Measurements from ENCODE around the gene ZNF888.

GRCh38 chr19:52896431-52897137, 26.6 kb downstream of the ZNF888 start:
- TF ChIP-seq, protein P1, sequence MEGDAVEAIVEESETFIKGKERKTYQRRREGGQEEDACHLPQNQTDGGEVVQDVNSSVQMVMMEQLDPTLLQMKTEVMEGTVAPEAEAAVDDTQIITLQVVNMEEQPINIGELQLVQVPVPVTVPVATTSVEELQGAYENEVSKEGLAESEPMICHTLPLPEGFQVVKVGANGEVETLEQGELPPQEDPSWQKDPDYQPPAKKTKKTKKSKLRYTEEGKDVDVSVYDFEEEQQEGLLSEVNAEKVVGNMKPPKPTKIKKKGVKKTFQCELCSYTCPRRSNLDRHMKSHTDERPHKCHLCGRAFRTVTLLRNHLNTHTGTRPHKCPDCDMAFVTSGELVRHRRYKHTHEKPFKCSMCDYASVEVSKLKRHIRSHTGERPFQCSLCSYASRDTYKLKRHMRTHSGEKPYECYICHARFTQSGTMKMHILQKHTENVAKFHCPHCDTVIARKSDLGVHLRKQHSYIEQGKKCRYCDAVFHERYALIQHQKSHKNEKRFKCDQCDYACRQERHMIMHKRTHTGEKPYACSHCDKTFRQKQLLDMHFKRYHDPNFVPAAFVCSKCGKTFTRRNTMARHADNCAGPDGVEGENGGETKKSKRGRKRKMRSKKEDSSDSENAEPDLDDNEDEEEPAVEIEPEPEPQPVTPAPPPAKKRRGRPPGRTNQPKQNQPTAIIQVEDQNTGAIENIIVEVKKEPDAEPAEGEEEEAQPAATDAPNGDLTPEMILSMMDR (conservative IDR thresholded peaks at IDR 0.05; ENCODE audit: low read depth, low read length): no peak
- TF ChIP-seq EZH2 (IDR thresholded peaks at IDR 0.05; ENCODE audit: low read length, unreplicated experiment): no peak

All from PC-3 (cell line).